Measurements from ENCODE around the gene SLC35F1.
"Not testable (repeated sequence)": the region's sequence is repeated elsewhere in the genome, so short reads cannot be mapped to it uniquely, and the experiment has no call there.

Gene SLC35F1

GRCh38 chr6:118016532-118016931 is 109.5 kb downstream of the SLC35F1 start:
- no peak for DNase-seq

- DNase-seq, result no peak
Measured at GRCh38 chr6:118017301-118017848, 110.3 kb downstream of the SLC35F1 start.

GRCh38 chr6:118023771-118024170 is 116.7 kb downstream of the SLC35F1 start:
- no peak for DNase-seq

GRCh38 chr6:118029967-118030366 is 122.9 kb downstream of the SLC35F1 start:
- no peak for DNase-seq

- DNase-seq, result not testable (repeated sequence)
Measured at GRCh38 chr6:118037479-118037878, 130.4 kb downstream of the SLC35F1 start.

- DNase-seq, result no peak
Measured at GRCh38 chr6:118042855-118043254, 135.8 kb downstream of the SLC35F1 start.

- no peak for DNase-seq
Measured at GRCh38 chr6:118044275-118044674, 137.2 kb downstream of the SLC35F1 start.

- no peak for DNase-seq
Measured at GRCh38 chr6:118054082-118054481, 147.0 kb downstream of the SLC35F1 start.

- DNase-seq, result no peak
Measured at GRCh38 chr6:118061666-118062065, 154.6 kb downstream of the SLC35F1 start.

- no peak for DNase-seq
Measured at GRCh38 chr6:118080547-118080946, 173.5 kb downstream of the SLC35F1 start.

GRCh38 chr6:118083711-118084110 is 176.6 kb downstream of the SLC35F1 start:
- DNase-seq, result no peak

- no peak for DNase-seq
Measured at GRCh38 chr6:118085665-118086064, 178.6 kb downstream of the SLC35F1 start.

- no peak for DNase-seq
Measured at GRCh38 chr6:118086159-118086558, 179.1 kb downstream of the SLC35F1 start.

- DNase-seq, result no peak
Measured at GRCh38 chr6:118092086-118092485, 185.0 kb downstream of the SLC35F1 start.

GRCh38 chr6:118097576-118097975 is 190.5 kb downstream of the SLC35F1 start:
- no peak for DNase-seq

- DNase-seq, result no peak
Measured at GRCh38 chr6:118100717-118101116, 193.7 kb downstream of the SLC35F1 start.

GRCh38 chr6:118101220-118101619 is 194.2 kb downstream of the SLC35F1 start:
- DNase-seq, result no peak

- DNase-seq, result no peak
Measured at GRCh38 chr6:118101831-118102345, 194.8 kb downstream of the SLC35F1 start.

GRCh38 chr6:118102401-118102800 is 195.3 kb downstream of the SLC35F1 start:
- DNase-seq, result no peak

- no peak for DNase-seq
Measured at GRCh38 chr6:118103381-118104146, 196.5 kb downstream of the SLC35F1 start.

- no peak for DNase-seq
Measured at GRCh38 chr6:118122161-118122725, 215.2 kb downstream of the SLC35F1 start.

GRCh38 chr6:118122801-118123200 is 215.7 kb downstream of the SLC35F1 start:
- no peak for DNase-seq

GRCh38 chr6:118123503-118124037 is 216.5 kb downstream of the SLC35F1 start:
- DNase-seq, result no peak

GRCh38 chr6:118124851-118125250 is 217.8 kb downstream of the SLC35F1 start:
- no peak for DNase-seq

All from T-helper 9 cell (primary cell).